Measurements from ENCODE around the gene AMH.

- no peak for TF ChIP-seq POLR2A (IDR thresholded peaks at IDR 0.05)
- TF ChIP-seq CTCF (IDR thresholded peaks at IDR 0.05 in 8 of 11, conservative IDR thresholded peaks at IDR 0.05 in 3 of 11) = no peak
These were observed at the start of gene AMH for GRCh38 chr19:2249010-2249866.

Measured in spleen (tissue), 7 donors.